Neural progenitor cell (in vitro differentiated cells): ENCODE results near the gene UBALD2. TPM values are rescaled to one million over a fixed set of nuclear protein-coding genes. Genes with fewer than 3 reads are reported as not detected.
"Not testable (repeated sequence)": the region's sequence is repeated elsewhere in the genome, so short reads cannot be mapped to it uniquely, and the experiment has no call there.

ENCODE experiments used
- DNase-seq: peaks from one replicate; pipeline ENCODE4 v3.0.0-alpha.2; 2016; ENCODE audit warnings: low spot score
- H2AFZ ChIP-seq: fragments of 200-600 bp; sonication (generic); replicated peaks from 2 replicates; pipeline ENCODE4 v1.6.1; 2016; ENCODE audit warnings: antibody characterized with exemption
- H3F3A ChIP-seq: fragments of 200-600 bp; sonication (generic); 2 replicates; pipeline ENCODE4 v1.6.1; 2016; ENCODE audit warnings: antibody characterized with exemption, low read depth
- H3K27ac ChIP-seq: fragments of 200-600 bp; sonication (generic); 2 replicates; pipeline ENCODE4 v1.5.1; 2016; ENCODE audit warnings: mild to moderate bottlenecking
- H3K27me3 ChIP-seq: fragments of 200-600 bp; sonication (generic); 2 replicates; pipeline ENCODE4 v1.6.1; 2016; ENCODE audit warnings: mild to moderate bottlenecking, moderate library complexity
- H3K36me3 ChIP-seq: fragments of 200-600 bp; sonication (generic); 2 replicates; pipeline ENCODE4 v1.5.1; 2016
- H3K4me1 ChIP-seq: fragments of 200-600 bp; sonication (generic); 2 replicates; pipeline ENCODE4 v1.6.1; 2016; ENCODE audit warnings: mixed run types
- H3K4me2 ChIP-seq: fragments of 200-600 bp; sonication (generic); 2 replicates; pipeline ENCODE4 v1.6.1; 2016
- H3K4me3 ChIP-seq: fragments of 200-600 bp; sonication (generic); 2 replicates; pipeline ENCODE4 v1.5.1; 2016
- H3K79me2 ChIP-seq: fragments of 200-600 bp; sonication (generic); 2 replicates; pipeline ENCODE4 v1.6.1; 2016; ENCODE audit warnings: low read depth
- H3K9ac ChIP-seq: fragments of 200-600 bp; sonication (generic); 2 replicates; pipeline ENCODE4 v1.6.1; 2016
- H3K9me3 ChIP-seq: fragments of 200-600 bp; sonication (generic); 2 replicates; pipeline ENCODE4 v1.5.1; 2016; ENCODE audit warnings: low read depth
- H4K20me1 ChIP-seq: fragments of 200-600 bp; sonication (generic); 2 replicates; pipeline ENCODE4 v1.6.1; 2016; ENCODE audit warnings: low read depth
- H3K27ac Mint-ChIP-seq: 3 replicates; pipeline ENCODE4 v1.8.0; 2021; ENCODE audit warnings: mixed read lengths
- H3K27me3 Mint-ChIP-seq: 2 replicates; pipeline ENCODE4 v1.8.0; 2022; ENCODE audit warnings: low read depth, mild to moderate bottlenecking, inconsistent platforms, moderate library complexity, mixed read lengths; ENCODE audit not compliant: insufficient read depth
- H3K36me3 Mint-ChIP-seq: 3 replicates; pipeline ENCODE4 v1.8.0; 2021; ENCODE audit warnings: mixed read lengths
- H3K4me1 Mint-ChIP-seq: 3 replicates; pipeline ENCODE4 v1.8.0; 2021; ENCODE audit warnings: mixed read lengths
- H3K4me3 Mint-ChIP-seq: 3 replicates; pipeline ENCODE4 v1.8.0; 2021; ENCODE audit warnings: mild to moderate bottlenecking, moderate library complexity, mixed read lengths
- H3K9me3 Mint-ChIP-seq: 3 replicates; pipeline ENCODE4 v1.8.0; 2020; ENCODE audit warnings: mixed read lengths
- EZH2 ChIP-seq: fragments of 200-600 bp; sonication (generic); IDR thresholded peaks from 2 replicates; pipeline ENCODE4 v1.6.1; 2017; ENCODE audit warnings: antibody characterized with exemption, mild to moderate bottlenecking, moderate library complexity
- EZH2phosphoT487 ChIP-seq: fragments of 200-600 bp; sonication (generic); IDR thresholded peaks from 2 replicates; pipeline ENCODE4 v1.6.1; 2017; ENCODE audit warnings: antibody characterized with exemption
- total RNA-seq: library from RNA; depleted of rRNA; stranded (reverse); fragments of >200 nt; gene quantifications from 2 replicates; pipeline ENCODE4 v1.2.3, GENCODE V29; 2015; ENCODE audit warnings: low replicate concordance
- TF ChIP-seq, protein P1 (sequence below): fragments of 200-600 bp; sonication (generic); IDR thresholded peaks from 2 replicates; pipeline ENCODE4 v1.5.1; 2017; ENCODE audit warnings: antibody characterized with exemption, mild to moderate bottlenecking

Gene UBALD2
- total RNA-seq, 1 donor from 2014 or later: 4.2 TPM

DNA sequence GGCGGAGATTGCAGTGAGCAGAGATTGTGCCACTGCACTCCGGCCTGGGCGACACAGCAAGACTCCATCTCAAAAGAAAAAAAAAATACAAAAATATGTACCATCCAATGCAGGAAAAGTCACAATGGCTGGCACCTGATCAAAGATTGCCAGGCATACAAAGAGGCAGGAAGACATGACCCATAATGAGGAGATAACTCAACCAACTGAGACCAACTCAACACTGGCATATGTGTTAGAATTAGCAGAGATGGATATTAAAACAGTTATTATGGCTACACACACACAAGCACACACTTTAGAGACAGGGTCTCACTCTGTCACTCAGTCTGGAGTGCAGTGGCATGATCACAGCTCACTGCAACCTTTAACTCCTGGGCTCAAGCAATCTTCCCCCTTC, 32.3 kb downstream of the UBALD2 start:
- no peak overlapping the region for H3K9ac ChIP-seq
- peak overlapping the region; percentile 4 for H3K27ac Mint-ChIP-seq
- H3K27me3 Mint-ChIP-seq: no peaks in the 10 kb centered on the region
- no peaks in the 10 kb centered on the region for H3K27me3 ChIP-seq
- no peaks in the 10 kb centered on the region for H3K9me3 Mint-ChIP-seq
- TF ChIP-seq EZH2phosphoT487 (no peak), EZH2 (no peak)
- TF ChIP-seq, protein P1, sequence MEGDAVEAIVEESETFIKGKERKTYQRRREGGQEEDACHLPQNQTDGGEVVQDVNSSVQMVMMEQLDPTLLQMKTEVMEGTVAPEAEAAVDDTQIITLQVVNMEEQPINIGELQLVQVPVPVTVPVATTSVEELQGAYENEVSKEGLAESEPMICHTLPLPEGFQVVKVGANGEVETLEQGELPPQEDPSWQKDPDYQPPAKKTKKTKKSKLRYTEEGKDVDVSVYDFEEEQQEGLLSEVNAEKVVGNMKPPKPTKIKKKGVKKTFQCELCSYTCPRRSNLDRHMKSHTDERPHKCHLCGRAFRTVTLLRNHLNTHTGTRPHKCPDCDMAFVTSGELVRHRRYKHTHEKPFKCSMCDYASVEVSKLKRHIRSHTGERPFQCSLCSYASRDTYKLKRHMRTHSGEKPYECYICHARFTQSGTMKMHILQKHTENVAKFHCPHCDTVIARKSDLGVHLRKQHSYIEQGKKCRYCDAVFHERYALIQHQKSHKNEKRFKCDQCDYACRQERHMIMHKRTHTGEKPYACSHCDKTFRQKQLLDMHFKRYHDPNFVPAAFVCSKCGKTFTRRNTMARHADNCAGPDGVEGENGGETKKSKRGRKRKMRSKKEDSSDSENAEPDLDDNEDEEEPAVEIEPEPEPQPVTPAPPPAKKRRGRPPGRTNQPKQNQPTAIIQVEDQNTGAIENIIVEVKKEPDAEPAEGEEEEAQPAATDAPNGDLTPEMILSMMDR: no peak
- H4K20me1 ChIP-seq: no peaks in the 10 kb centered on the region
- no peaks in the 10 kb centered on the region for H3K9me3 ChIP-seq
- H3K4me3 Mint-ChIP-seq: no peak overlapping the region
- H3K27ac ChIP-seq: no peak overlapping the region
- no peaks in the 10 kb centered on the region for H3K79me2 ChIP-seq
- peaks cover 9% of the 10 kb centered on the region for H3K36me3 Mint-ChIP-seq
- peaks cover under 1% of the 10 kb centered on the region for H3F3A ChIP-seq
- no peak for DNase-seq
- peaks cover 3% of the 10 kb centered on the region for H3K4me1 Mint-ChIP-seq
- no peaks in the 10 kb centered on the region for H3K4me1 ChIP-seq
- H3K4me2 ChIP-seq: no peak overlapping the region
- H2AFZ ChIP-seq: no peak overlapping the region
- H3K36me3 ChIP-seq: no peaks in the 10 kb centered on the region
- no peak overlapping the region for H3K4me3 ChIP-seq

DNA sequence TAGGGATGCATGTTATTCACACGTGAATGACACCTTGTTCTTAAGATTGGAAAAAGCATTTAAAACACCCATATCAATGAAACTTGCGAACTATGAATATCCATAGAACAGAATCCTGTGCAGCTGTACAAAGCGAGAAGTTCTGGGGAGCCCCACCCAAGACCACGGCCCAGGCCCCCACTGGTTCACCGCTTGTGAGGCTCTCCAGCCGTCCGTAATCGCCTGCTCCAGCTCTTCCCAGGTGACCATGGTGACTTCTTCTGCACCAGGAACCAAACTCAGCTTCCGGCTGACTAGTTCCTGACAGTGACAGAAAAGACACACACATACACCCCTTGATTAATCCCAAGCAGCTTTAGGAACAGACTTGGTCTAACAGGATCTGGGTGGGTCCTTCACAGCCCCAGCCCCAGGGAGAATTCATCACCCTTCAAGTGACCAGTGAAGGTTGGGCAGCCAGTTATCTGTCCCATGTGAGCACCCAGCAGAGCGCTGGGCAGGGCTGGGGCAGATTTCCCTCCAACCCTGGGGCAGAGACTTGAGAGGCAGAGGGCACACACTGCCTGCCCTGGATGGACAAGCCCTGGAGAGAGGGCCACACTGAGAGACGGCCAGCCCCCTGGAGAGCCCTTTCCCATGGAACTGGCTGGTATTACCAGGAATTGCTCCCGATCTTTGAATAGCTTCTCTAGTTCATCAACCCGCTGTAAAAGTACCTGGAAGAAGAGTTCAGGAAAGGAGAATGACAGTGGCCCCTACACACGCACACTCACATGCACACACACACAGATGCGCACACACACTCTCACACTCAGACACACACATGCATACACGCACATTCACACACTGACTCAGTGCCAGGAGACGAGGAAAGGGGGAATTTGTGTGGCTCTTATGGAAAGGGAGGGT, 39.3 kb downstream of the UBALD2 start:
- H4K20me1 ChIP-seq: no peaks in the 10 kb centered on the region
- peaks cover 13% of the 10 kb centered on the region for H3K36me3 Mint-ChIP-seq
- TF ChIP-seq, protein P1: no peak
- TF ChIP-seq EZH2phosphoT487: no peak
- TF ChIP-seq EZH2: no peak
- no peak overlapping the region for H3K4me2 ChIP-seq
- H3K27ac ChIP-seq: no peak overlapping the region
- peaks cover 8% of the 10 kb centered on the region for H3K4me1 Mint-ChIP-seq
- no peaks in the 10 kb centered on the region for H3K4me1 ChIP-seq
- H3K4me3 Mint-ChIP-seq: no peak overlapping the region
- H3K27me3 ChIP-seq: no peaks in the 10 kb centered on the region
- H3K4me3 ChIP-seq: no peak overlapping the region
- H3K36me3 ChIP-seq: no peaks in the 10 kb centered on the region
- no peaks in the 10 kb centered on the region for H3K9me3 Mint-ChIP-seq
- H3K79me2 ChIP-seq: no peaks in the 10 kb centered on the region
- no peak overlapping the region for H3K9ac ChIP-seq
- H3K9me3 ChIP-seq: no peaks in the 10 kb centered on the region
- peaks cover 12% of the 10 kb centered on the region for H3F3A ChIP-seq
- no peak overlapping the region for H3K27ac Mint-ChIP-seq
- H3K27me3 Mint-ChIP-seq: peaks cover 2% of the 10 kb centered on the region
- DNase-seq: no peak
- H2AFZ ChIP-seq: no peak overlapping the region

DNA sequence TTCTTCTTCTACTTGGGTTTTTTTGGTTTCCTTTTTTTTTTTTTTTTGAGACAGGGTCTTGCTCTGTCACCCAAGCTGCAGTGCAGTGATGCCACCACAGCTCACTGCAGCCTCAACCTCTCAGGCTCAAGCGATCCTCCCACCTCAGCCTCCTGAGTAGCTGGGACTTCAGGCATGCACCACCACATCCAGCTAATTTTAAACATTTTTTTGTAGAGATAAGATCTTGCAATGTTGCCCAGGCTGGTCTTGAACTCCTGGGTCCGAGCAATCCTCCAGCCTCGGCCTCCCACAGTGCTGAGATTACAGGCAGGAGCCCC, 39.9 kb downstream of the UBALD2 start:
- not testable (repeated sequence) for H3K4me2 ChIP-seq, H3K36me3 ChIP-seq, H3K4me3 ChIP-seq, H3K79me2 ChIP-seq, H3K27me3 Mint-ChIP-seq, DNase-seq, H4K20me1 ChIP-seq, H3K27me3 ChIP-seq, H3K27ac Mint-ChIP-seq, H3K4me1 ChIP-seq, H3K4me3 Mint-ChIP-seq, H3K9ac ChIP-seq, H2AFZ ChIP-seq, H3K27ac ChIP-seq, H3K4me1 Mint-ChIP-seq, H3K9me3 Mint-ChIP-seq, H3K9me3 ChIP-seq
- peaks cover 15% of the 10 kb centered on the region for H3K36me3 Mint-ChIP-seq
- H3F3A ChIP-seq: peaks cover 12% of the 10 kb centered on the region

DNA sequence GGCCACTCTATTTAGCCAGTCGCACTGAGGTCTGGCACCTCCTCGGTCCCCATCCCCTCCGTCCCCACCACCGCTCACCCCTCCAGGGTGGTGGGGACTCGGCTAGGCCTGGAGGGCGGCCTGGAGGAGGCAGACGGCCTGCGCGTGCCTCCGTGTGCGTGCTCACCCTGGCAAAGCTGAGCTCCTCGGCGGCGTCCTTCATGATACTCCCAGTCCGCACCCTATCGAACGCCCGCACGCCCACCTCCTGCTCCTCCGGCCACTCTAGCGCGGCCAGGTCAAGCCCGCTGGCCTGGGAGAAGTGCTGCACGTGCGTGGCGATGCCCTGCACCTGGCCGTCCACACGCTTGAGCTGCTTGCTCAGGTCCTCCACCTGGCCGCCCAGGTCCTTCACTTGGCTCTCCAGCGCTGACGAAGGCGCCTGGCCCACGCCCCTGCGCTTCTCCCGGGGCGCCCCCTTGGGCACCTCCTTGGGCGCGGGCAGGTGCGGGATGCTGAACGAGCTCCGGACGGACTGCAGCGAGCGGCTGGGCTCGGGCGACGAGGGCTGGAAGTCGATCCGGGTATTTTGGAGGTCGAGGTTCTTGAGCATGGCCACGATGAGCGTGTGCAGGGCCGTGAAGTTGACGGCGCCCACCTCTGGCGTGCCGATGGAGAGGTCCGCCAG, 42.3 kb downstream of the UBALD2 start:
- no peak overlapping the region for H3K4me3 ChIP-seq
- peaks cover 8% of the 10 kb centered on the region for H3K4me1 Mint-ChIP-seq
- H4K20me1 ChIP-seq: no peaks in the 10 kb centered on the region
- no peak for TF ChIP-seq EZH2phosphoT487
- TF ChIP-seq, protein P1: no peak
- TF ChIP-seq EZH2: no peak
- no peaks in the 10 kb centered on the region for H3K9me3 ChIP-seq
- peaks cover 12% of the 10 kb centered on the region for H3F3A ChIP-seq
- H3K27ac ChIP-seq: no peak overlapping the region
- no peaks in the 10 kb centered on the region for H3K79me2 ChIP-seq
- no peaks in the 10 kb centered on the region for H3K4me1 ChIP-seq
- H3K27ac Mint-ChIP-seq: no peak overlapping the region
- H3K4me2 ChIP-seq: no peak overlapping the region
- H3K9me3 Mint-ChIP-seq: no peaks in the 10 kb centered on the region
- peaks cover 2% of the 10 kb centered on the region for H3K27me3 Mint-ChIP-seq
- H3K36me3 Mint-ChIP-seq: peaks cover 20% of the 10 kb centered on the region
- H3K27me3 ChIP-seq: no peaks in the 10 kb centered on the region
- no peak for DNase-seq
- no peaks in the 10 kb centered on the region for H3K36me3 ChIP-seq
- no peak overlapping the region for H3K9ac ChIP-seq
- H3K4me3 Mint-ChIP-seq: no peak overlapping the region
- no peak overlapping the region for H2AFZ ChIP-seq
